HEK293T (cell line): ENCODE data around the gene GALNT11.

Experiments used
- CTCF ChIA-PET: fragments of 350-600 bp; formaldehyde crosslinking; extraction: SDS; loops from one replicate; lab custom pipeline; 2021; ENCODE audit warnings: antibody characterized with exemption, inconsistent platforms; lab: Yijun Ruan, JAX
- POLR2A ChIA-PET: fragments of 350-600 bp; formaldehyde crosslinking; extraction: SDS; loops from one replicate; lab custom pipeline; 2020; ENCODE audit warnings: antibody characterized with exemption, inconsistent platforms; lab: Yijun Ruan, JAX
- DNase-seq: peaks from one replicate; pipeline ENCODE4 v3.0.0; 2012; ENCODE audit warnings: mixed read lengths; ENCODE audit errors: extremely low spot score
- ARNT ChIP-seq: fragments of 450-650 bp; IDR thresholded peaks from 2 replicates; pipeline ENCODE4 v1.6.1; 2017; ENCODE audit warnings: mild to moderate bottlenecking
- BHLHE40 ChIP-seq: fragments of 450-650 bp; IDR thresholded peaks from 2 replicates; pipeline ENCODE4 v1.6.1; 2016; ENCODE audit warnings: mild to moderate bottlenecking, moderate library complexity, borderline replicate concordance
- CTBP1 ChIP-seq: fragments of 450-650 bp; IDR thresholded peaks from 2 replicates; pipeline ENCODE4 v1.6.1; 2016; ENCODE audit warnings: borderline replicate concordance
- ELF4 ChIP-seq: fragments of 450-650 bp; IDR thresholded peaks from 2 replicates; pipeline ENCODE4 v1.6.1; 2017; ENCODE audit warnings: antibody characterized with exemption
- FOXA1 ChIP-seq: fragments of 450-650 bp; IDR thresholded peaks from 2 replicates; pipeline ENCODE4 v1.6.1; 2016; ENCODE audit warnings: mild to moderate bottlenecking
- FOXK2 ChIP-seq: fragments of 450-650 bp; IDR thresholded peaks from 2 replicates; pipeline ENCODE4 v1.6.1; 2016; ENCODE audit warnings: mild to moderate bottlenecking
- FOXM1 ChIP-seq: fragments of 450-650 bp; IDR thresholded peaks from 2 replicates; pipeline ENCODE4 v1.6.1; 2017; ENCODE audit warnings: mild to moderate bottlenecking, borderline replicate concordance
- HDGF ChIP-seq: fragments of 450-650 bp; IDR thresholded peaks from 2 replicates; pipeline ENCODE4 v1.6.1; 2017; ENCODE audit warnings: antibody characterized with exemption, borderline replicate concordance
- L3MBTL2 ChIP-seq: fragments of 450-650 bp; conservative IDR thresholded peaks from 2 replicates; pipeline ENCODE4 v1.6.1; 2016; ENCODE audit warnings: mild to moderate bottlenecking
- LEF1 ChIP-seq: fragments of 450-650 bp; IDR thresholded peaks from 2 replicates; pipeline ENCODE4 v1.6.1; 2017; ENCODE audit warnings: mild to moderate bottlenecking, borderline replicate concordance
- NFRKB ChIP-seq: fragments of 450-650 bp; IDR thresholded peaks from 2 replicates; pipeline ENCODE4 v1.6.1; 2016; ENCODE audit warnings: mild to moderate bottlenecking, moderate library complexity
- PKNOX1 ChIP-seq: fragments of 450-650 bp; IDR thresholded peaks from 2 replicates; pipeline ENCODE4 v1.6.1; 2016
- SP1 ChIP-seq: fragments of 450-650 bp; IDR thresholded peaks from 2 replicates; pipeline ENCODE4 v1.6.1; 2017
- SUZ12 ChIP-seq: fragments of 450-650 bp; IDR thresholded peaks from 2 replicates; pipeline ENCODE4 v1.6.1; 2016; ENCODE audit warnings: mild to moderate bottlenecking
- TARDBP ChIP-seq: fragments of 450-650 bp; IDR thresholded peaks from 2 replicates; pipeline ENCODE4 v1.6.1; 2016
- ZNF384 ChIP-seq: fragments of 450-650 bp; IDR thresholded peaks from 2 replicates; pipeline ENCODE4 v1.6.1; 2016

The GALNT11 gene

DNA sequence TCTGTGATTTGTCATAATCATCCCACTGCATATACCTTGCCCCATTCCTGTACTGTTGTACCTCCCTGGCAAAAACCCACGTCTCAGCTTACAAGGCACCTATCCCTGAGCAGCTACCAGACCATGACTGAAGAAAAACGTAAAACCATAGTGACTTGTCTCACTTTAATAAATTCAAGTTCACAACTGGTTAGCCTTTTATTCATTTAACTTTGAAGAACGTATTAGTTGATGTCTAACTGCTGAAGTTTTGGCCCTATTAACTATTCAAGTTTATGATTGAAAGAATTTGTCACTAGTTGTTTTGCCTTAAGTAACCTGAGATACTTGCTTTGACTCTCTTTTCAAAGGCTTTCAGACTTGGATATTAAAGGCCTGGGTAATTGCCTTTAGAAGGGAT, 59.7 kb downstream of the GALNT11 start:
- POLR2A ChIA-PET = no interaction called here
- no peak for TF ChIP-seq ELF4
- CTCF ChIA-PET = interaction anchor here (0.7 kb wide), 1 partner anchor 9 kb away, joined by 4 read pairs; no protein-coding TSS in a partner anchor
- no peak for DNase-seq

GRCh38 chr7:152086513-152086912, 61.0 kb downstream of the GALNT11 start:
- no peak for TF ChIP-seq TARDBP
- TF ChIP-seq SUZ12 = no peak
- TF ChIP-seq FOXK2 = no peak
- no peak for TF ChIP-seq SP1
- no peak for TF ChIP-seq BHLHE40
- TF ChIP-seq FOXA1 = no peak
- TF ChIP-seq NFRKB = no peak
- TF ChIP-seq ELF4 = no peak
- TF ChIP-seq PKNOX1 = no peak
- TF ChIP-seq ARNT = no peak
- TF ChIP-seq L3MBTL2 = no peak
- no peak for TF ChIP-seq HDGF
- no peak for TF ChIP-seq FOXM1
- TF ChIP-seq ZNF384 = no peak
- no peak for TF ChIP-seq LEF1
- TF ChIP-seq CTBP1 = no peak
- CTCF ChIA-PET = no interaction called here
- POLR2A ChIA-PET = no interaction called here
- DNase-seq = no peak

DNA sequence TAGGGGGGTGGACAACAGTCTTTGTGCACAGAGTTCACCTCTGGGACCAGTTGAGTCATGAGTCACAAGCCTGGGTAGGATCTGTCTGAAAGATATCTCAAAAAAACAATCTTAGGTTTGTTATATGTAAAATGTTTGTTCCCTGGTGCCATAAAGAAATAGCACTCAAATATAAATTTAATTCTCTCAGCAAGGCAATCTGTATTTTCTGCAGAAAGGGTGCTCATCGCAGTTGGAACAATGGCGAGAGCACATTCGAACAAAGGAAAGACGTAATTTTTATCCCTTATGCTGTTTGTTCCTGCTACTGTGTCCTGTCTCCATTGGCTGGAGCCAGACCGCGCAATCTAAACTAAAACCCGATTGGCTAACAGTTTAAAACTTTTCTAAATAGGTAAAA, 63.7 kb downstream of the GALNT11 start:
- CTCF ChIA-PET = no interaction called here
- DNase-seq = no peak
- POLR2A ChIA-PET = no interaction called here
- TF ChIP-seq PKNOX1 (no peak), HDGF (no peak), FOXA1 (no peak), SP1 (no peak), BHLHE40 (no peak), SUZ12 (no peak), FOXK2 (no peak), ARNT (no peak), NFRKB (no peak), LEF1 (no peak), ELF4 (no peak), ZNF384 (no peak), TARDBP (no peak), FOXM1 (no peak)

DNA sequence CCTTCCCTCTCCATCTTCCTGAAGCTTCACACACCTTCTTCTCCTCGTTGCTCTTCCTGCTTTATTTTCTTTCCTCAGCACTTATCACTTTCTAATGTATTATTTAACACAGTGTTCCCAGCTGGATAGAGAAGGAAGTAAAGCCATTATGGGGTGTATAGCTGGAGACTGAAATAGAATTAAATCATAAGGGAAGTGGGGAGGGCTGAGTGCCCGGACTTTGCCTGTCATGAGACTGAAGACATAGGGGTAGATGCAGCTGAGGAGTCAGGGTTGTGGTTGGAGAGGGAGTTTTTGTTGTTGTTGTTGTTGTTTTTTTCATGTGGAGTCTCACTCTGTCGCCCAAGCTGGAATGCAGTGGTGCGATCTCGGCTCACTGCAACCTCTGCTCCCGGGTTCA, 65.3 kb downstream of the GALNT11 start:
- ChIA-PET CTCF (no interaction called here), POLR2A (interaction anchor here (0.9 kb wide), 1 partner anchor 8 kb away, joined by 3 read pairs; no protein-coding TSS in a partner anchor)
- no peak for DNase-seq
- TF ChIP-seq HDGF (no peak), BHLHE40 (no peak), TARDBP (no peak), FOXM1 (no peak), LEF1 (no peak), L3MBTL2 (no peak), FOXA1 (no peak), SP1 (no peak), FOXK2 (no peak), PKNOX1 (no peak), ARNT (no peak), SUZ12 (no peak), ELF4 (no peak), ZNF384 (no peak), CTBP1 (no peak), NFRKB (no peak)

DNA sequence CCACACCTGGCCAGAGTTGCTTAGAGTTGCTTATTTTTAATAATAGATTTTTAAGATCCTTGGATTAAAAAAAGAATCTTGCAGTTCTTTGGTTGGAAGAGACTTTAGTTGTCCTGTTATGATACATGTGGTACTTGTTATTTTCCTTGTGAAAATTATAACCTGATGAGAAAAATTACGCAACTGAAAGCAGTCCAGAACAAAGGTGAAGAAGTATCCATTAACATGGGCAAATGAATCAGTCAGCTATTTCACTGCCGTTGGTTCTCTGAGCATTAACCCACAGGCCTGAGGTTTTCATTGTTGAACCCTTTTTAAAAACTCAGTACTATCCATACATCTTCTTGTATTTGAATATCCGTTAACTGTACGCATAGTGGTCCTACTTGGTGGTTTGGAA, 68.2 kb downstream of the GALNT11 start:
- POLR2A ChIA-PET = no interaction called here
- CTCF ChIA-PET = no interaction called here

More for the DNA sequence above, 68.2 kb downstream of the GALNT11 start:
- no peak for DNase-seq
- no peak for TF ChIP-seq SUZ12
- no peak for TF ChIP-seq FOXA1
- no peak for TF ChIP-seq ZNF384
- TF ChIP-seq NFRKB = no peak
- no peak for TF ChIP-seq L3MBTL2
- no peak for TF ChIP-seq HDGF
- TF ChIP-seq LEF1 = no peak
- no peak for TF ChIP-seq CTBP1
- TF ChIP-seq FOXM1 = no peak
- TF ChIP-seq ELF4 = no peak
- no peak for TF ChIP-seq SP1
- TF ChIP-seq TARDBP = no peak
- TF ChIP-seq BHLHE40 = no peak
- TF ChIP-seq PKNOX1 = no peak
- no peak for TF ChIP-seq ARNT
- TF ChIP-seq FOXK2 = no peak
